Measurements from ENCODE around the gene GCK. TPM values are rescaled to one million over a fixed set of nuclear protein-coding genes. Genes with fewer than 3 reads are reported as not detected.

GCK gene
- total RNA-seq, 3 donors from 2014 or later: 0.48 to 1.6 TPM; not detected in 1

GRCh38 chr7:44114586-44115310, 74.5 kb downstream of the GCK start:
- Histone ChIP-seq H3K4me3 (no peak overlapping the region), H3K9me3 (no peaks in the 10 kb centered on the region), H3K27ac (no peak overlapping the region), H3K36me3 (no peaks in the 10 kb centered on the region), H3K27me3 (no peaks in the 10 kb centered on the region), H3K4me1 (no peaks in the 10 kb centered on the region)
- TF ChIP-seq POLR2AphosphoS5 (IDR thresholded peaks at IDR 0.05): no peak
- TF ChIP-seq CTCF (IDR thresholded peaks at IDR 0.05): no peak
- no peak for TF ChIP-seq POLR2A (IDR thresholded peaks at IDR 0.05)
- intact Hi-C loops (cut with DNase I; ENCODE audit: low total_unique reads): no loop called here
- no peak for DNase-seq (ENCODE audit: low spot score in 2 of 2)

- TF ChIP-seq POLR2AphosphoS5 (IDR thresholded peaks at IDR 0.05) (no peak), CTCF (IDR thresholded peaks at IDR 0.05) (no peak), POLR2A (IDR thresholded peaks at IDR 0.05) (no peak)
- no peak overlapping the region for H3K27ac ChIP-seq
- no peak for DNase-seq (ENCODE audit: low spot score in 2 of 2)
- no peaks in the 10 kb centered on the region for H3K27me3 ChIP-seq
- H3K4me1 ChIP-seq: no peaks in the 10 kb centered on the region
- no peaks in the 10 kb centered on the region for H3K9me3 ChIP-seq
- no peak overlapping the region for H3K4me3 ChIP-seq
- intact Hi-C loops (cut with DNase I; ENCODE audit: low total_unique reads): no loop called here
- H3K36me3 ChIP-seq: no peaks in the 10 kb centered on the region
These were observed 75.4 kb downstream of the GCK start for GRCh38 chr7:44113764-44114354.

GRCh38 chr7:44112997-44113763, 76.1 kb downstream of the GCK start:
- no peak for DNase-seq (ENCODE audit: low spot score in 2 of 2)
- Histone ChIP-seq H3K36me3 (no peaks in the 10 kb centered on the region), H3K27ac (no peak overlapping the region), H3K27me3 (no peaks in the 10 kb centered on the region), H3K4me3 (no peak overlapping the region), H3K4me1 (no peaks in the 10 kb centered on the region), H3K9me3 (no peaks in the 10 kb centered on the region)
- no peak for TF ChIP-seq POLR2A (IDR thresholded peaks at IDR 0.05)
- intact Hi-C loops (cut with DNase I; ENCODE audit: low total_unique reads): no loop called here

GRCh38 chr7:44112231-44112996, 76.8 kb downstream of the GCK start:
- no peaks in the 10 kb centered on the region for H3K9me3 ChIP-seq
- H3K27ac ChIP-seq: no peak overlapping the region
- no peak for TF ChIP-seq POLR2AphosphoS5 (IDR thresholded peaks at IDR 0.05)
- no peak for TF ChIP-seq CTCF (IDR thresholded peaks at IDR 0.05)
- no peak for TF ChIP-seq POLR2A (IDR thresholded peaks at IDR 0.05)
- no peaks in the 10 kb centered on the region for H3K27me3 ChIP-seq
- H3K36me3 ChIP-seq: no peaks in the 10 kb centered on the region
- H3K4me3 ChIP-seq: no peak overlapping the region
- DNase-seq (ENCODE audit: low spot score in 2 of 2): no peak
- no peaks in the 10 kb centered on the region for H3K4me1 ChIP-seq
- intact Hi-C loops (cut with DNase I; ENCODE audit: low total_unique reads): no loop called here

GRCh38 chr7:44111761-44112160, 77.5 kb downstream of the GCK start:
- no peak for DNase-seq (ENCODE audit: low spot score in 2 of 2)
- Histone ChIP-seq H3K27ac (no peak overlapping the region), H3K9me3 (no peaks in the 10 kb centered on the region), H3K4me1 (no peaks in the 10 kb centered on the region), H3K4me3 (no peak overlapping the region), H3K27me3 (no peaks in the 10 kb centered on the region), H3K36me3 (no peaks in the 10 kb centered on the region)
- intact Hi-C loops (cut with DNase I; ENCODE audit: low total_unique reads): no loop called here
- no peak for TF ChIP-seq POLR2AphosphoS5 (IDR thresholded peaks at IDR 0.05)
- TF ChIP-seq CTCF (IDR thresholded peaks at IDR 0.05): no peak
- no peak for TF ChIP-seq POLR2A (IDR thresholded peaks at IDR 0.05)

Data from breast epithelium (tissue), 4 donors.